GM11168 (cell line): ENCODE data around the gene RAG1.
"Not testable (repeated sequence)": the region's sequence is repeated elsewhere in the genome, so short reads cannot be mapped to it uniquely, and the experiment has no call there.

Source experiments
- in situ Hi-C: fragments of 300-500 bp; cut with MboI; formaldehyde crosslinking; loops from one replicate; pipeline ENCODE4 v1.12.0; 2022; ENCODE audit warnings: low sequenced_read_pairs; ENCODE audit not compliant: unreplicated experiment

RAG1 gene

DNA sequence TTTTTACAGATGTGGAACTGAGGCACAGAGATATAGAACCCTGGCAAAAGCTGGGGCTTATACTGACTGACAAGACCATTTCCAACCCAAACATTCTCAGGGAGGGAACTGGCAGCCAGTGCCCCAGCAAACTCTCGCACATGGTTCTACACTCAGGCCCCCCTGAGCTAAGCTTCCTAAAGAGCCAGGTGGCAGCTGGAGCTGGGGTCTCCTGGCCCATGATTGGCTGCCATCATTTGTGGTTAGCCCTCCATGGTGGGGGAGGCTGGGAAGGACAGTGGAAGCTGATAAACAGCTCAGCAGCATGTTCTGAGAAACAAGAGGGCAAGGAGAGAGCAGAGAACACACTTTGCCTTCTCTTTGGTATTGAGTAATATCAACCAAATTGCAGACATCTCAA, at the start of gene RAG1:
Gene RAG1 (plus strand): TSS at position 314 of the 400 bp plus-strand sequence. CDS start 5,298 bp downstream, outside the sequence.
- in situ Hi-C loops: loop anchor here (10.0 kb wide), 1 partner anchor 177 kb away; no protein-coding TSS in a partner anchor

DNA sequence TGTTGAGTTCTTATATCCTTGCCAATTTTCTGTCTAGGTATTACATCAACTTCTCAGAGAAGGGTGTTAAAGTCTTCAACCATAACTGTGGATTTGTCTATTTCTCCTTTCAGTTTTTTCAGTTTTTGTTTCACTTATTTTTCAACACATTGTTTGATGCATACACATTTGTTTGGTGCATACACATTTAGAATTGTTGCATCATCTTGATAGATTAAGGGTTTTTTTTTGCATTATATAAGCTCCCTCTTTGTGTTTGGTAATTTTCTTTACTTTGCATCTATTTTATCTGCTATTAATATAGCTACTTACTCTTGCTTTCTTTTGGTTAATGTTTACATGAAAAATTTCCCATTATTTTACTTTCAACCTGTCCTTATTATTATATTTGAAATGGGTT, 37.0 kb upstream of the RAG1 start:
- in situ Hi-C loops: no loop called here

DNA sequence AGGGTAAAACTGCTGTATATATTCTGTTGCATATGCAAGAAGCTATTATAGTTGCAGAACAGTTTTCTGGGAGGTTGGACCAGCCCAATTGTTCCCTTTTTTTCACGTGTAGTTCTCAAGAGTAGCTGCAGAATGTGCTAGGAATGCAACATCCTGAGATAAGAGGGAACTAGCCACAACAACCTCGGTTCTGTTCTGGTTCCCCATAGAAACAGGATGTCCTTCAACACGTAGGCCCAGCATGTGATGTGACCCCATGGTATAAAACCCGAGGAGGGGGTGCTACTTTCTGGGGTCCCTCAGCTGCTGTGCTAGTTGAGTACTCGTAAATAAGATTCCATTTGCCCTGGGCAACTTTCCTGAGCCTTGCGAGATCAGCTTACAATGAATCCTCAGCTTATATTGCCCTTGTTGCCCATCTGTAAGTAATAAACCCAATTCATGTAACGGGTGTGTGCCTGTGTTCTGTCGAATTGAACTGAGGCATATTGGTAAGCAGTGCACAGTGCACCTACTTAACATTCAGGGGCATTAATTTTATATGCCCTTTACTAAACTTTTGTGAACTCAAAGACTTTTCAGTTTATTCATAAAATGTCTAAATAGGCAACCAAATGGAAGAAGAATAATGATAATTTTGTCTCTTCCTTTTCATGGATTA, 34.7 kb upstream of the RAG1 start:
- in situ Hi-C loops: no loop called here

DNA sequence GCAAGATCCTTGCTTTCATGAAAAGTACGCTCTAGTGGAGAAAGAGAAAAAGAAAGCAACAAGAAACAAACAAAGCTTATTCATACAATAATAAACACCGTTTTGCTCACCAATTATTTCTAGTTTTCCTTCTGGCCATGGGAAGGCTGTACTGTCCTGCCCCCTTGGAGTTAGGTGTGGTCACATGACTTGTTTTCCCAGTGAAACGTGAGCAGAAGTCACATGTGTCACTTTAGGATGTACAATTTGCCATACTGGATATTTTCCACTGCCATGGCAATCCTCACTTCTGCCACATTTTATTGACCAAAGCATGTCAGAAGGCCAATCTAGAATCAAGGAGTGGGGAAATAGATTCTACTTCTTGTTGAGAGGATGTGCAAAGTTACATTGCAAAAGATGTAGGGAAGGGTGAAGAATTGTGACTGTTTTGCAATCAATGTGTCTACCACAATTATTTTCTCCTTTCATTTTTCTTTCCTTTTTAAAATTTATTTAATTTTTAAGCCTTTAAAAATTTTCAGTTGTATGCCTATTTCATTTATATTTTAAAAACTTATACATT, 33.4 kb upstream of the RAG1 start:
- in situ Hi-C loops: no loop called here

DNA sequence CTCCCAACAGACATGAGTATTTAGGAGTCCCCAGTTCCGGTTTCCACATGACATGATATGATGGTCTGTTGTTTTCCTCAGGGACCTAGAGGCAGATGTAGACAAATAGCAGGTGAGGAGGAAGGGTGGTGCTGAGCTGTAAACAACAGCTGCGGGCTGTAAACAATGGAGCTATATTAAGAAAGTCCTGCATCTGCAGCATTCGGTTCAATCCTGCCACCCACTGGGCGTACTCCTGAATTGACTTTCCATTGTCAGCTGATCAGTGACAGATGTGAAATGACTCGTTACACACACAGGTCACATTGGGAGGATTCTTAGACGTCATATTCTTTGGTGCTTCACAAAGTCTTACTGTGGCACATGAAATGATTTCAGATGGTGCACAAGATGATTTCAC, 26.8 kb upstream of the RAG1 start:
- in situ Hi-C loops: no loop called here

DNA sequence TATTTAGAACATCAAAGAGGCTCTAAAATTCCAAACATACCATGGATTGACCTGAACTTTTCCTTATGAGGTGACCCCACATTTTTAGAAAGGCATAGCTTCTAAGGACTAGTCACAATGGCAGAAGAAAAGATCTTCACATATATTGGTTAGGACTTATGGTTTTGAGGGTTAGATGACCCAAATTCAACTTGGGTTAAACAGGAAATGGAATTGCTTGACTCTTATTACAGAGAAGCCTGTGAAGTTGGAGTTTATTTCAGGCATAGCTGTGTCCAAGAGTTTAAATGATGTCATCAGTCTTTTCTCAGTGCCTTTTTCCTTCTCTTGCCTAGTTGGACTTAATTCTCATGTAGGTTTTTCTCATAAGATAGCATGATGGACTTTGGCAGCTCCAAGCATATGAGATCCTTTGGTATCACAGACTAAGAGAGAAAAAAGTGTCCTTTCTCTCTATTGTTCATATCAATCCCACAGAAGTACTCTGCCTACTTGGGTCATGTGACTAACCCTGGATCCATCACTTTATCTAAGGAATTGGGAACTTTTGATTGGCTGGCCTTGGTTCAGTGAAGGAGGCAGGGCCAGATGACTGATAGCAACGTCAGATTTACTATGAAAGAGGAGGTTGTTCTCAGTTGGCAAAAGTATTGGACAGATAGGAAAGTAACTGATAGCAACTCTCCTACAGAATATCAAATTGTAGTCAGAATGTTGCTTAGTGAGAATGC, 17.3 kb upstream of the RAG1 start:
- in situ Hi-C loops: no loop called here

DNA sequence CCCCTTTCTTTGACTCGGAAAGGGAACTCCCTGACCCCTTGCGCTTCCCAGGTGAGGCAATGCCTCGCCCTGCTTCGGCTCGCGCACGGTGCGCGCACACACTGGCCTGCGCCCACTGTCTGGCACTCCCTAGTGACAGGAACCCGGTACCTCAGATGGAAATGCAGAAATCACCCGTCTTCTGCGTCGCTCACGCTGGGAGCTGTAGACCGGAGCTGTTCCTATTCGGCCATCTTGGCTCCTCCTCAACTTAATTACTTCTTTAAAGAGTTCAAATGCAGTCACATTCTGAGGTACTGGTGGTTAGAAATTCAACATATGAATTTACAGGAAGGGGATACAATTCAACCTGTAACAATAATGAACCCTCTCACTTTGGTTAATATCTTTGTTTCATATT, 10.4 kb upstream of the RAG1 start:
- in situ Hi-C loops: not testable (repeated sequence)

DNA sequence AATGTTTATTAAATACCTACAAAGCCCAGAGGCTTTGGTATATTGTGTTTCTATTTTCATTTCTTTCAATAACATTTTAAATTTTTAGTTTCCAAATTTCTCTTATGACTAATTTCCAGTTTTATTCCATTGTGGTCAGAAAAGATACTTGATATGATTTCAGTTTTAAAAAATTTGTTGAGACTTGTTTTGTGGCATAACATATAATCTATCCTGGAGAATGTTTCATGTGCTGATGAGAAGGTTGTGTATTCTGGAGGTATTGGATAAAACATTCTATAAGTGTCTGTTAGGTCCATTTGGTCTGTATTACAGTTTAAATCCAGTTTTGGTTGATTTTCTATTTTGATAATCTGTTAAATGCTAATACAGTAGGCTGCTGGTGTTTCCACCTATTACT, 9.8 kb upstream of the RAG1 start:
- in situ Hi-C loops: no loop called here

DNA sequence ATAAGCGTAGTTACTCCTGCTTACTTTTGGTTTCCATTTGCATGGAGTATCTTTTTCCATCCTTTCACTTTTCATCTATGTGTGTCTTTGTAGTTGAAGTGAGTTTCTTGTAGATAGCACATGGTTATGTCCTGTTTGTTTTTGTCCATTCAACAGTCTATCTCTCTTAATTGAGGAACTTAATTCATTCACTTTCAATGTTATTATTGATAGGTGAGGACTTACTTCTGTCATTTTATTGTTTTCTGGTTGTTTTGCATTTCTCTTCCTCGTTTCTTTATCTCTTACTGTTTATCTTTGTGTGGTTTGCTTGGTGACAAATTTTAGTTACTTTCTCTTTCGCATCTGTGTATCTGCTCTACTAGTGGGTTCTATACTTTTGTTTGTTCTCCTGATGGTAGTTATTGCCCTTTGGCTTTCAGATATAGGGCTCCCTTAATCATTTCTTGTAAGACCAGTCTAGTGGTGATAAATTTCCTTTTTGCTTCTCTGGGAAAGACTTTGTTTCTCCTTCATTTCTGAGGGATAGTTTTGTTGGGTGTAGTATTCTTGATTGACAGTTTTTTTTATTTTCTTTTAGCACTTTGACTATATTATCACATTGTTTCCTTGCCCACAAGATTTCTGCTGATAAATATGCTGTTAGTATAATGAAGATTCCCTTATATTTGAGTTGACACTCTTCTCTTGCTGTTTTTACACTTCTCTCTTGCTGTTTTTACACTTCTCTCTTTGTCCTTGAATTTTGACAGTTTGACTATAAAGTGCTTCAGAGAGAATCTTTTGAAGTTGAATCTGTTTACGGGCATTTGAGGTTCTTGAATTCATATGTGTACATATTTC, 9.0 kb upstream of the RAG1 start:
- in situ Hi-C loops: no loop called here

DNA sequence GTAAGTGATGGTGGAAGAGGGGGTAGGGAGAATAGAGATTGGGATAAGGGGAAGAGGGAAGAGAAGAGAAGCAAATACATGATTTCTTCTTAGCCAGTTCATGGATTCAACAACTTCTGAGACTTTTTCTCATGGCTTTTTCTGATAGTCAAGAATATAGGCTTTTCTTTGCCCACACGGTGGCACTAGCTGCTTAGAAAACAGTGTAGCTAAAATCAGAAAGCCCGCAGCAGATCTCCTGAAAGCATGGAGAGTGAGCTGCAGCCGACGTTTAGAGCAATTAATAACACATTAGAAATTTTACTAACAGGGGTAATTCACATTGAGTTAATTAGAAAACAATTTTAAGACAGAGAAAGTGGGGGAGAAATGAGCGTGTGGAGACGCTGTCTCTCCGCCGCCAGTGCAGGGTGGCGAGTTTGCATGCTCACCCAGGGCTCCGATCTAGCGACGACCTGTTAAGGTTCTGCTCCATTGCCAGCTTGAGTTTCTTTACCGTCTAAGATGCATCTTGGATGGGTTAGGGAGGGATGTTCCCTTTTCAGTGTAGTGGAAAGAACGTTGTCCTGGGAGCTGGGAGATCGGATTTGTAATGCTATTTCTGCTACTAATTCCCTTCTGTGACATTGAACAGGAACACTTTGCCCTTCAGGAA, 3.3 kb upstream of the RAG1 start:
- in situ Hi-C loops: loop anchor here (5.0 to 10.0 kb wide), 2 partner anchors 103 to 180 kb away; no protein-coding TSS in a partner anchor

DNA sequence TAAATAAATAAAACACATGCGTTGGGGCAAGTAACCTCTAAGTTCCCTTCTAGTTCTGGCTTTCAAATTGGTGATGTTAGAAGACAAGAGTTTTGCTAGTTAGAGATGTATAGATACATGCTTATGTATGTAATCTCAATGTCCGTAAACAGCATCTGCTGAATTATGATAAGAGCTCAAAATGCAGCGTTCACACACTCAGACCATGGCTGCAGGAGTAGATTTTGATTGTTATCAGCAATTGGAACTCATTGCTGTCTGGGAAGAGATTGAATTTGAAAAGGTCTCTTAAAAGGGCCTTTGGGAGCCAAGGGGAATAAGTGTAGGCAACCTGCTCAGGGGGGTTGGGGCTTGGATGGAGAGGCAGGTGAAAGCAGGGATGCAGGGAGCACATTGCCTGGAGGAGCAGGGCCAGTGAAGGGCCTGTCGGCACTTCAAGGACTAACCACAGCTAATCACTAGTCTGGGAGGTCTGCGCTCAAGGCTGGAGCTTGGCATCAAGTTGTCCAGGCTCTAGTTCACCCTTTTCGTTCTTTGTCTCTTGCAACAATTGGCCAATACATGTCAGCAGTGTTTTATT, 2.7 kb upstream of the RAG1 start:
- in situ Hi-C loops: loop anchor here (10.0 kb wide), 1 partner anchor 180 kb away; no protein-coding TSS in a partner anchor

DNA sequence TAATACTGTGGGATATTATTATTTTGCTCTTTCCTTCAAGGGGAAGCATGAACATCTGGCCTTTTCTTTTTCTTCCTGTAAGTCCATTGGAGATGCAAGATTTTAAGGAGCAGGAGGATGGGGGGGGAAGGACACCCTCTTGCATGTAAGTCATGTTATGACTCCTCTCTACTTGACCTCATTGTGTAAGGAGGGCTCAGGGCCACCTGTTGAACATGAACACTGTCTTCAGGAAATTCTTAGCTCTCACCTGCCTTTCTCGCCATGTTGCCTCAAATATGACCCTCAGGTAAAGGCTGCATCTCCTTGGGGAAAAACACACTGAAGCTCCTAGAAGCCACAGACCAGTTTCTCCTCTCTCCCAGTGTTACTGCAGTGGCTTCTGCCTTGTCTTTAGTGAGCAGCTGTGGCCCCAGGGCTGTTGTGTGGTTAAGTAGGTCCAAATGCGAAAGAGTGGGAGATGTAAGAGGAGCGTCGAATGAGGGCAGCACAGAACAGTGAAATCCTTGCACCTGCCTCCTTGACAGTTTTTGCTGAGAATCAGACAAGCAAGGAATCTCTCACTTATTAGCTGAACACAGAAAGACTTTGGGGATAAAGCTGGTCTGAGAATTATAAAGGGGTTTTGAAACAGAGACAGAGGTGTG, 1.3 kb upstream of the RAG1 start:
- in situ Hi-C loops: loop anchor here (10.0 kb wide), 1 partner anchor 178 kb away; no protein-coding TSS in a partner anchor

DNA sequence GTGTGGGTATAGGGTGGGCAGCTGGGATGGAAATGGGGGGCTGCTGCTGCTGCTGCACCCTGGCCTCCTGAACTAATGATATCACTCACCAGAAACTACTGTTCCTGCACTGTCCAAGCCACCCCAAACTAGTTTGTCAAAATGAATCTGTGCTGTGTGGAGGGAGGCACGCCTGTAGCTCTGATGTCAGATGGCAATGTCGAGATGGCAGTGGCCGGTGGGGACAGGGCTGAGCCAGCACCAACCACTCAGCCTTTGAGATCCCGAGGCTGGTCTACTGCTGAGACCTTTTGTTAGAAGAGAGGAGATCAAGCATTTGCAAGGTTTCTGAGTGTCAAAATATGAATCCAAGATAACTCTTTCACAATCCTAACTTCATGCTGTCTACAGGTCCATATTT, 1.3 kb downstream of the RAG1 start:
- in situ Hi-C loops: loop anchor here (10.0 kb wide), 1 partner anchor 176 kb away; no protein-coding TSS in a partner anchor

DNA sequence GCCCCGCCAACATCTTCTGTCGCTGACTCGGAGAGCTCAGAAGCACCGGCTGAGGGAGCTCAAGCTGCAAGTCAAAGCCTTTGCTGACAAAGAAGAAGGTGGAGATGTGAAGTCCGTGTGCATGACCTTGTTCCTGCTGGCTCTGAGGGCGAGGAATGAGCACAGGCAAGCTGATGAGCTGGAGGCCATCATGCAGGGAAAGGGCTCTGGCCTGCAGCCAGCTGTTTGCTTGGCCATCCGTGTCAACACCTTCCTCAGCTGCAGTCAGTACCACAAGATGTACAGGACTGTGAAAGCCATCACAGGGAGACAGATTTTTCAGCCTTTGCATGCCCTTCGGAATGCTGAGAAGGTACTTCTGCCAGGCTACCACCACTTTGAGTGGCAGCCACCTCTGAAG, 6.7 kb downstream of the RAG1 start:
- in situ Hi-C loops: no loop called here

DNA sequence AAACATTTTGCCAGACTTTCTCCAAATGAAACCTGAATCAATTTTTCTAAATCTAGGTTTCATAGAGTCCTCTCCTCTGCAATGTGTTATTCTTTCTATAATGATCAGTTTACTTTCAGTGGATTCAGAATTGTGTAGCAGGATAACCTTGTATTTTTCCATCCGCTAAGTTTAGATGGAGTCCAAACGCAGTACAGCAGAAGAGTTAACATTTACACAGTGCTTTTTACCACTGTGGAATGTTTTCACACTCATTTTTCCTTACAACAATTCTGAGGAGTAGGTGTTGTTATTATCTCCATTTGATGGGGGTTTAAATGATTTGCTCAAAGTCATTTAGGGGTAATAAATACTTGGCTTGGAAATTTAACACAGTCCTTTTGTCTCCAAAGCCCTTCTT, 9.6 kb downstream of the RAG1 start:
- in situ Hi-C loops: no loop called here

DNA sequence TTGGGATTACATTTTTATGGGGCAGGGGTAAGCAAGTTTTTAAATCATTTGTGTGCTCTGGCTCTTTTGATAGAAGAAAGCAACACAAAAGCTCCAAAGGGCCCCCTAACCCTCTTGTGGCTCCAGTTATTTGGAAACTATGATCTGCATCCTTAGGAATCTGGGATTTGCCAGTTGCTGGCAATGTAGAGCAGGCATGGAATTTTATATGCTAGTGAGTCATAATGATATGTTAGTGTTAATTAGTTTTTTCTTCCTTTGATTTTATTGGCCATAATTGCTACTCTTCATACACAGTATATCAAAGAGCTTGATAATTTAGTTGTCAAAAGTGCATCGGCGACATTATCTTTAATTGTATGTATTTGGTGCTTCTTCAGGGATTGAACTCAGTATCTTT, 10.1 kb downstream of the RAG1 start:
- in situ Hi-C loops: no loop called here

DNA sequence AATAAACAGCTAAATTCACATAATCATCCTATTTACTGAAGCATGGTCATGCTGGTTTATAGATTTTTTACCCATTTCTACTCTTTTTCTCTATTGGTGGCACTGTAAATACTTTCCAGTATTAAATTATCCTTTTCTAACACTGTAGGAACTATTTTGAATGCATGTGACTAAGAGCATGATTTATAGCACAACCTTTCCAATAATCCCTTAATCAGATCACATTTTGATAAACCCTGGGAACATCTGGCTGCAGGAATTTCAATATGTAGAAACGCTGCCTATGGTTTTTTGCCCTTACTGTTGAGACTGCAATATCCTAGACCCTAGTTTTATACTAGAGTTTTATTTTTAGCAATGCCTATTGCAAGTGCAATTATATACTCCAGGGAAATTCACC, 10.7 kb downstream of the RAG1 start:
- in situ Hi-C loops: no loop called here

DNA sequence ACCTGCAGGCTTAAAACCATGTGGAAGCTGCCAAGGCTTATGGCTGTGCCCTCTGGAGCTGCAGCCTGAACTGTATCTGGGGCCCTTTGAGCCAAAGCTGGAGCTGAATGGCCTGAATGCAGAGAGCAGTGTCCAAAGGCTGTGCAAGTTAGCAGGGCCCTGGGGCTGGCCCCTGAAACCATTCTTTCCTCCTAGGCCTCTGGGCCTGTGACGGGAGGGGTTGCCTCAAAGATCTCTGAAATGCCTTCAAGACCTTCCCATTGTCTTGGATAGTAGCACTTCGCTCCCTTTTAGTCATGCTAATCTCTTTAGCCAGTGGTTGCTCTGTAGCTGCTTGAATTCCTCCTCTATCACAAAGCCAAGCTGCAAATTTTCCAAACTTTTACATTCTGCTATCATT, 13.7 kb downstream of the RAG1 start:
- in situ Hi-C loops: no loop called here

DNA sequence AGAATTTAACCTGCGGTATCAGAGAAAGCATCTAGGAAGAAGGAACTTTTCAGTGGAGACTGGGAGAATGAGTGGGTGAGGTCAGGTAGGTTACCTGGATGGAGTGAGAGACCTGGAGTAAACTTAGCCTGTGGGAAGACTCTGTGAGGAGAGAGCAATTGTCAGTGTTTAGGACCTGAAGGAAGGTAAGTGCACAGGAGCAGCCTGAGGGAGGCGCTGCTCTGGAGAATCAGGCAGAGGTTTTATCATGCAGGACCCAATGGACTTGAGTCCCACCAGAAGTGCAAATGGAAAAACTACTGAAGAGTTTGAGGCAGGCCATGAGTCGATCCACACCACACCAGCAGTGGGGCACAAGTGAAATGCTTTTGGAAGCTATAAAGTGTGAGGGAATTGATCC, 15.9 kb downstream of the RAG1 start:
- in situ Hi-C loops: no loop called here
